Measurements from ENCODE around the gene TRAM2. TPM values are rescaled to one million over a fixed set of nuclear protein-coding genes. Genes with fewer than 3 reads are reported as not detected.

The TRAM2 gene
- total RNA-seq, 2 experiments from 2014 or later: 7.1 to 7.6 TPM

- no peak overlapping the region for H3K4me3 Mint-ChIP-seq
- Histone ChIP-seq H3K9me3 (ENCODE audit: control insufficient read depth in 1 of 2, insufficient read depth in 1 of 2, low read length in 2 of 2) (no peaks in the 10 kb centered on the region), H3K4me3 (ENCODE audit: low read length) (no peak overlapping the region), H3K27ac (ENCODE audit: low read depth in 1 of 2, low read length in 2 of 2) (no peak overlapping the region), H3K4me1 (ENCODE audit: insufficient read depth, low read length) (no peaks in the 10 kb centered on the region), H3K27me3 (ENCODE audit: control insufficient read depth in 1 of 2, insufficient read depth in 2 of 2, low read length in 2 of 2) (no peaks in the 10 kb centered on the region), H3K36me3 (ENCODE audit: insufficient read depth, low read length) (no peaks in the 10 kb centered on the region)
- no peak for TF ChIP-seq CTCF (IDR thresholded peaks at IDR 0.05)
- no peaks in the 10 kb centered on the region for H3K36me3 Mint-ChIP-seq (ENCODE audit: low read depth)
- POLR2A ChIA-PET: no interaction called here
- no peaks in the 10 kb centered on the region for H3K27me3 Mint-ChIP-seq
- no peaks in the 10 kb centered on the region for H3K9me3 Mint-ChIP-seq
- H3K4me1 Mint-ChIP-seq (ENCODE audit: low read depth): no peaks in the 10 kb centered on the region
- no peak for ATAC-seq (ENCODE audit: poor library complexity)
- no peak overlapping the region for H3K27ac Mint-ChIP-seq
- no peak for DNase-seq
- intact Hi-C loops (cut with DNase I, micrococcal nuclease): no loop called here
- CTCF ChIA-PET: no interaction called here
These were observed 93.2 kb downstream of the TRAM2 start for GRCh38 chr6:52483671-52484003.

GRCh38 chr6:52482903-52483670, 93.8 kb downstream of the TRAM2 start:
- no peak overlapping the region for H3K27ac ChIP-seq (ENCODE audit: low read depth in 1 of 2, low read length in 2 of 2)
- H3K36me3 Mint-ChIP-seq (ENCODE audit: low read depth): no peaks in the 10 kb centered on the region
- H3K4me1 ChIP-seq (ENCODE audit: insufficient read depth, low read length): no peaks in the 10 kb centered on the region
- no peak overlapping the region for H3K4me3 ChIP-seq (ENCODE audit: low read length)
- intact Hi-C loops (cut with DNase I, micrococcal nuclease): no loop called here
- ATAC-seq (ENCODE audit: poor library complexity): no peak
- no peaks in the 10 kb centered on the region for H3K9me3 ChIP-seq (ENCODE audit: control insufficient read depth in 1 of 2, insufficient read depth in 1 of 2, low read length in 2 of 2)
- H3K27me3 ChIP-seq (ENCODE audit: control insufficient read depth in 1 of 2, insufficient read depth in 2 of 2, low read length in 2 of 2): no peaks in the 10 kb centered on the region
- no peaks in the 10 kb centered on the region for H3K4me1 Mint-ChIP-seq (ENCODE audit: low read depth)
- H3K9me3 Mint-ChIP-seq: no peaks in the 10 kb centered on the region
- H3K4me3 Mint-ChIP-seq: no peak overlapping the region
- DNase-seq: no peak
- POLR2A ChIA-PET: no interaction called here
- H3K36me3 ChIP-seq (ENCODE audit: insufficient read depth, low read length): no peaks in the 10 kb centered on the region
- CTCF ChIA-PET: no interaction called here
- no peaks in the 10 kb centered on the region for H3K27me3 Mint-ChIP-seq
- no peak for TF ChIP-seq CTCF (IDR thresholded peaks at IDR 0.05)
- no peak overlapping the region for H3K27ac Mint-ChIP-seq

GRCh38 chr6:52475307-52475706, 101.6 kb downstream of the TRAM2 start:
- H3K27ac Mint-ChIP-seq: no peak overlapping the region
- intact Hi-C loops (cut with DNase I, micrococcal nuclease): no loop called here
- H3K36me3 Mint-ChIP-seq (ENCODE audit: low read depth): no peaks in the 10 kb centered on the region
- no peaks in the 10 kb centered on the region for H3K9me3 ChIP-seq (ENCODE audit: control insufficient read depth in 1 of 2, insufficient read depth in 1 of 2, low read length in 2 of 2)
- no peaks in the 10 kb centered on the region for H3K36me3 ChIP-seq (ENCODE audit: insufficient read depth, low read length)
- H3K27me3 ChIP-seq (ENCODE audit: control insufficient read depth in 1 of 2, insufficient read depth in 2 of 2, low read length in 2 of 2): no peaks in the 10 kb centered on the region
- H3K4me3 ChIP-seq (ENCODE audit: low read length): no peak overlapping the region
- DNase-seq: no peak
- H3K27ac ChIP-seq (ENCODE audit: low read depth in 1 of 2, low read length in 2 of 2): no peak overlapping the region
- no peak overlapping the region for H3K4me3 Mint-ChIP-seq
- POLR2A ChIA-PET: no interaction called here
- no peak for TF ChIP-seq CTCF (IDR thresholded peaks at IDR 0.05)
- no peaks in the 10 kb centered on the region for H3K4me1 Mint-ChIP-seq (ENCODE audit: low read depth)
- CTCF ChIA-PET: no interaction called here
- no peaks in the 10 kb centered on the region for H3K4me1 ChIP-seq (ENCODE audit: insufficient read depth, low read length)
- H3K27me3 Mint-ChIP-seq: no peaks in the 10 kb centered on the region
- no peak for ATAC-seq (ENCODE audit: poor library complexity)
- H3K9me3 Mint-ChIP-seq: no peaks in the 10 kb centered on the region

All from CD4-positive, alpha-beta T cell (primary cell).